Fibroblast of skin of right quadriceps (primary cell): ENCODE results near the gene ELL.
A peak's percentile ranks its signal among the peaks of the same experiment; 100 is the strongest.

Experiments used
- DNase-seq: peaks from one replicate; pipeline ENCODE4 v3.0.0-alpha.2; 2013

The ELL gene

DNA sequence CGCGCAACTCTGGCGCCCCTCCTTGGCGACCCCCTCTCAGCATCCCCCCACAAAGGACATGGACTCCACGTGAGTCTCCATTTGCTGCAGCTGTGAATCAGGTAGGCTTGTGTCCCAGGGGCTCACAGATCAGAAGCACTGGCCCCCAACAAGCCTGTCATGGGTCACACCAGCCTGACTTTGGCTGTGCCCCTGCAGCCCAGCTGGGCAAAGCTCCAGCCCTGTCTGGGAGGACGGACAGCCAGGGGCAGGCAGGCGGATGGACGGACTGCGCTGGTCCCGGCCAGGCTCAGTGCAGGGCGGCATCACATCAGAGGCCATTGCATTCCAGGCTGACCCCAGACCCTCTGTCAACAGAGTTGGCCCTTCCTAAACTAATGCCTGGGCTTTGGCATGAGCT lies 55.5 kb downstream of the ELL start:
- DNase-seq: no peak

DNA sequence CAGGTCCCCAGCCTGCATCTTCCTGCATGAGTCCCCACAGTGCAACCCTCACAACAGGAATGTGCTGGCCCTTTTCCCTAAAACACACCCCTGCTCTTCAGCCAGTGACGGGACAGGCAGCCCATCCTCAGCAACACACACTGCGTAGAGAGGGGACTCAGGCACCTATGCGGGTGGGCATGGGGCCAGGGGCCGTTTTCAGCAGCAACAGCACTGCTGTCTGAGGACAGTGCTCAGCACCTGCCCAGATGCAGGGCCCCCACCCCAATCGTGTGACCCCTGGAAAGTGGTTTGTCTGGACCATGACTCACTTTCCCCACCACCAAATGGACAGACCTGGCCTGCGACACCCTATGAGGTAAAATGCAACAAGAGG lies 55.9 kb downstream of the ELL start:
- no peak for DNase-seq

DNA sequence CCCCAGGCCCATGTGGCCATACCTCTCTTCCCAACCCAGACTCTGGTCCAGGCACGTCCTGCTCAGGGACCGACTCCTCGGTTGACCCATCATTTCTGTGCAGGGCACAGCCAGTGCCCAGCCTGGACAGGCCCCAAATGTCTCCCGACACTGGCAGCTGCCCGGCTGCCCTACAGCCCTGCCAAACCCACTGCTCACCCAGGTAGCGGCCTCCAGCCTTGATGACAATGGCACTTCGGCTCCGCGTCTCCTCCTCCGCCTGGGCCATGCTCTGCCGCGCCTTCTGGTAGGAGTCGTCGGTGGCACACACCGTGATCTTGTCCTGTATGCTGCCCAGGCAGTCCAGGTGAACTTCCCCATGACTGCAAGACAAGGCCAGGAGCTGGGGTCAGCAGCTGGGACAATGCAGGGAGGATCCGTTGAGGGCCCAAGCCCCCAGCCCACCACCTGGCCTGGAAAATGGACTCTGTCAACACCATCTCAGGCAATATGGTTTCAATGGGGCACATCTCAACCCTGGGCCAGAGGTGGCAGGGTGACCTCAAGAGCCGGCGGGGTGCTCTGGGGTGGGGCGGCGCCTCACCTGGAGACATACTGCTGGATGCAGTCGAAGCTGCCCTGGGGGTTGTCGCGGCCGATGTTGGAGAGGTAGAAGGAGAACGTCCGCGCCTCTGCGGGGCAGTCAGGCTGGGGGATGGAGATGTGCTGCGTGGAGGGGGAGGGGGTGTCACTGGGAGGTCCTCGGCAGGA lies 56.5 kb downstream of the ELL start:
- DNase-seq: no peak

DNA sequence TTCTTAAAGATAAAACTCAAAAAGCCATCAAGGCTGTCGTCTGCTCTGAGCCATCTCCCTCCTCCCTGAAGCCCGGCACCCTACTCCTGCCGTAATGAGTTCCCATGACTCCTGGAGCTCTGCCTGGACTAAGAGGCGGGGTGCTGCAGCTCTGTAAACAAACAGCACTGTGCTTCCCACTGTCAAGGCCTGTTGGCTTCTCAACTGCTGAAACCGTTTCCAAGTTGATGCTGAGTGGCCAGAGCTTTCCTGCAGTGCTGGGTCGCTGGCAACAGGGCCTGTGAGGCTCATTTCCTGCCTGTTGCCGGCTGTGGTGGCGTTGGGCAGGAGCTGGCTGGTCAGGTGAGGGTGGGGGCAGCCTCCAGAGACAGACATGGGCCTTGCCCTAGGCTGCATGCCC lies 57.2 kb downstream of the ELL start:
- DNase-seq: peak; percentile 39

DNA sequence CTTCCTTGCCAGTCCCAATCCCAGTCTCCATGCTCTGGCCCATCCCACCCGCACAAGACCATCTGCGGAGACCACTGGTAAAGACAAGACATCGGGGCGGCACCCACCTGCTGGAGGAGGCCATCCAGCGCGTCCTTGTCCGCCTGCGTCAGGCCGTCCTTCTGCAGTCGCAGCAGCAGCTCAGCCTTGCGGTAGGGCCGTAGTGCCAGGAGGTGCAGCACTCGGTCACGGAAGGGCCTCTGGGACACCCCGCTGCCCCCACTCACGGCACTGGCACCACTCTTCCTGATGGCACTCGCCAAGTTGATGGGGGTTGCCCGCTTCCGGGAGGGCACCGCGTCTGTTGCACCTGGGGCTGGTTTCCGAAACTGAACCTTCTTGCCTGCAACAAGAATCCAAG lies 60.4 kb downstream of the ELL start:
- no peak for DNase-seq

DNA sequence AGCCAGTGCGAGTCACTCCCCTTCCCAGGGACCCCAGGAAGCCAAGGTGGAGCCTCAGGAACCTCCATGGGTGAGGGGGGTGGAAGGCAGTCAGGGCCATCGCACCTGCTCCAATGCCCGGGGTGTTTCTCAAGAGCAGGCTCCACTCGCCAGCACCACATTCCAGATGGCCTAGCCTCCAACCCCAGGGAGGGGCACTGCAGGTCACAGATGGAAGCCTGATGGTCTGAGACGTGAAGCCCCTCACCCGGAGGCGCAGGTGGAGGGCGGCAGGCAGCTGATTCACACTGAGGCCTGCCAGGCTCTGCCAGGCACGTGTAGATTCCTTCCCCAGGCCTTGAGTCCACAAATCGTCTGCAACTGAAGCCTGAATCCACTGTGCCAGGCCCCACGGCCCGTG lies 61.0 kb downstream of the ELL start:
- DNase-seq: no peak

DNA sequence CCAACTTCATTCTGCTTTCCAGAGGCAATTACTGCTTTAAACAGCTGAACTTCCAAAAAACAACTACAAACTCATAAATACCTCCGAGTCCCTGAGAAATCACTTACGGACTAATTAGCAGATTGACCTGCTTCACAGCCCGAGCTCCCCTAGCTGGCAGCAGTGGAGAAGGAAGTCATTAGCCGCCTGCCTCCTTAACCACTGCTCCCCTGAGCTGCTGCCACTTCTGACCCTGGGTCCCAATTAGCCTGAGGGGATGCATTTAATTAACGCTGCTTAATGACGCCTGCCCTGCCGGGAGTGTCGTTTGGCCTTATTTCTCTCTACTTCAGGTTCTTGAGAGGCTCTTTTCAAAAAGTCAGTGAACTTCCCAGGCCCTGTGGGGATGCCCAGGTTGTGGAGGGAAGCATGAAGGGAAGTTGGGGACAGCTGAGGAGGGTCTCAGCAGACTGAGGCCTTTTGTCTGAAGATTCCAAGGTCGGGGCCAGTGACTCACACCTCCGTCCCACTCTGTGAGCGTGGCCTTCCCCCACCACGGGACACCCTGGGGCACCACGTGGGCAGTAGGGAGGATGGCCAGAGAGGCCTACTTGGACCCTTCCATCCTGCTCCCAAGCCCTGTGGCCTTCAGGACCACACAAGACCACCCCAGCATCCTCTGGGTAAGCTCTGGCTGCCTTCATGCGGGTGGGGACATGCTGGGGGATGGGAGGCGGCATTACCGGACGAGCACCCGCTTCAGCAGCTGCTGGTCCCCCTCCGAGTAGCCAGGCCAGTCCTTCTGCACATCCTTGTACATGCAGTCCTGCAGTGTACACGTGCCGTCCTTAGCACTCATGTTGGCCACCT lies 64.2 kb downstream of the ELL start:
- DNase-seq: no peak

DNA sequence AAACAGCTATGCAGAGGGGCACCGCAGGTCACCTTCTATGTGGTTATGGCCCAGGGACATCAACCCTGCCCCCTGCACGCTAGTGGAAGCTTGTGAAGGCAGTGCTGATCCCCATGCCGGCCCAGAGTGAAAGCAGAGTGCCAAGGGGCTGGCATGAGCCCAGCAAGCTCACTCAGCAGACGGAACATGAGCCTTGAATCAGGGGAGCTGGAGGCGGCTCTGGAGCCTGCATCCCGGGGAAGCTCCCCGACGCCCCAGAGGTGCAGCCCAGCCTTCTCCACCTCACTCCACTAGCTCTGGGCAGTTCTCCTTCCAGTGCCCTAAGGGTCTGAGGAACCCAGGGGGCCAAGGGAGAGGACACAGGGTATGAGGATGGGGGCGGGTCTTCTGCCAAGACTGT lies 64.9 kb downstream of the ELL start:
- no peak for DNase-seq

DNA sequence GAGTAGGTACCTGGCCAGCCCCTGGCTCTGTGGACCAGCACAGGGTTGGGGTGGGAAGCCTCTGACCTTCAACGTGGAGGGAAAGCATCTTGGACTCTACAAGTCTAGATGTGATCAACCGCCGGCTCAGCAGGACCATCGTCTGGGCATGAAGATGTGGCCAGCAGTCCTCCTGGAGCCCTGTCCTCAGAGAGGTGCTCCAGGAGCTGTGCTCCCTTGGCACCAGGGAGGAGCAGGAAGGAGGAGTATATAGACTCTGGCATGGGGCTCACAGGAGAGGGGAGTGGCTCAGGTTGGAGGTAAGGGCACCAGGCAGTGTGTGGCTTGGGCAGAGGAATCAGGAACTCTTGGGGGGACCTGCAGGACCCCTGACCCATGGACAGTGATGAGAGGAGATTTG lies 65.6 kb downstream of the ELL start:
- no peak for DNase-seq

DNA sequence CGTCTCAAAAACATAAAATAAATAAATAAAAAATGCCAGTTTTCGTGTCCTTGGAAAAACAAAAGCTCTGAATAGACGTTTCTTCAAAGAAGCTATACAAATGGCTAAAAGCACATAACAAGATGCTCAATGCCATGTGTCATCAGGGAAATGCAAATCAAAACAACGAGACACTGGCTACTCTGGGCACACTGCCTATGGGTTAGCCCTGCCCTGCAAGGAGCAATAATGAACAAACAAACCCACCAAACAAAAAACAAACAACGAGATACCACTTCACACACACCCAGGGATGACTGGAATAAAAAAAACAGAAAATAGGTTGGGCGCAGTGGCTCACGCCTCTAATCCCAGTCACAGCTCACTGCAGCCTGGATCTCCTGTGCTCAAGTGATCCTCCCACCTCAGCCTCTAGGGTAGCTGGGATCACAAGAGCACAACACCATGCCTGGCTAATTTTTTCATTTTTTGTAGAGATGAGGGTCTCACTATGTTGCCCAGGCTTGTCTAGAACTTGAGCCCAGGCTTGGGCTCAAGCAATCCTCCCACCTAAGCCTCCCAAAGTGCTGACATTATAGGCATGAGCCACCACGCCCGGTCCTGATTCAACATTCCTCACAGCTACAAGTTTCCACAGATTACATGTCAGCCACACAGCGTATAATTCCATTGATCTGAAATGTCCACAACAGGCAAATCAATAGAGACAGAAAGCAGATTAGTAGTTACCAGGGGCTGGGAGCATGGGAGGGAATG lies 68.4 kb downstream of the ELL start:
- DNase-seq: no peak

DNA sequence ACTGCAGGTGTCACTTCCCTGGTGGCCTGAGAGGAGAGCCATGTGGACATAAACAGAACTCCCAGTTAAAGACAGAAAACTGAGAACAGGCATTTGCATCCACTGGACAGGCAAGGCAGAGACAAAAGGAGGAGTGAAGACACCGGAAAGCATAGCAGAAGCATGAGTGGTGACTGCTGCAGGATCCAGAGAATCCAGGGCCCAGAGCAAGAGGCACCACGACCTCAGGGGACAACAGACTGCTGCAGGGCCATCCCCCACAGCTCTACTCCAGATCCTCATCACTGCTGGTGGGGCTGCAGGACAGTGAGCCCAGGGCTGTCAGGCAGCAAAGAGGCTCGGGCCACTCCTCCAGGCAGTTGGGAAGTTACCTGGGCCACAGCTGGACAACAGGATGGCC lies 69.5 kb downstream of the ELL start:
- no peak for DNase-seq

DNA sequence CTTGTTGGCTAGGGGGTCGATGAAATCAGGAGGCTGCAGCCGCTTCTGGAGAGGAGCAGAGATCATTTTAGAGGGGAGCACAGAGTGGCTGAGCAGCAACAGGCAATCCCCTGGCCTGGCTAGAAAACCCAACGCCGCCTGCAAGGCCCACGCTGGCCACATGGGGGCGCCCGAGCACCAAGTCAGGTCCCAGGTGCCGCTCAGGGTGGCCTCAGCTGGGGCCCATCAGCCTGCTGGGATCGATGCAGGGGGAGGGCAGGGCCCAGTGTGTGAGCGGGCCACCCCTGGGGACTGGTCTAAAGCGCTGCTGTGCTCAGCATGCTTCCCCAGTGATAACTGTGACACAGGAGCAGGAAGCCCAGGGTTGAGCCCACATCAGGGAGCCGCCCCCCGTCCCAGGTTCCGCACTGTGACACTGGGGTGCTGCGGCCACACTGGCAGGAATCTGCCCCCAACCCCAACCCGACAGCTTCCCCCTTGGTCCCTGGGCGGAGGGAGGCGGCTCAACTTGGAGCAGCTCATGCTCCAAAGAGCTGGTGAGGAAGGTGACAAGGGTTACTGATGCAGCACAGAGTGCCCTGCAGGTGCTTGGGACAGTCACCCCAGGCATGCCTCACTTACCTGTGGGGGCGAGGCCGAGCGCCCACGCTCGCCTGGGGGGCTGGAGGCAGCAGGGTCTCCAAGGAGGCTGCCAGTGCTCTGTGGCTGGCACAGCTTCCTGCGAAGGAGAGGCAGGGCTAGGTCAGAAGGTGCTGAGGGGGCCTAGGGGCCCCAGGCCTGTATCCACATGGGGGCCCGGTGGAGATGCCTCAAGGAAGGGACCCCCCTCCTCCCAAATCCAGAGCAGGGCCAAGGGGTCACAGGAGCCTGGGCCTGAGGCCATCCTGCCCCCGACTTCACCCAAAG lies 70.7 kb downstream of the ELL start:
- DNase-seq: peak; percentile 68

DNA sequence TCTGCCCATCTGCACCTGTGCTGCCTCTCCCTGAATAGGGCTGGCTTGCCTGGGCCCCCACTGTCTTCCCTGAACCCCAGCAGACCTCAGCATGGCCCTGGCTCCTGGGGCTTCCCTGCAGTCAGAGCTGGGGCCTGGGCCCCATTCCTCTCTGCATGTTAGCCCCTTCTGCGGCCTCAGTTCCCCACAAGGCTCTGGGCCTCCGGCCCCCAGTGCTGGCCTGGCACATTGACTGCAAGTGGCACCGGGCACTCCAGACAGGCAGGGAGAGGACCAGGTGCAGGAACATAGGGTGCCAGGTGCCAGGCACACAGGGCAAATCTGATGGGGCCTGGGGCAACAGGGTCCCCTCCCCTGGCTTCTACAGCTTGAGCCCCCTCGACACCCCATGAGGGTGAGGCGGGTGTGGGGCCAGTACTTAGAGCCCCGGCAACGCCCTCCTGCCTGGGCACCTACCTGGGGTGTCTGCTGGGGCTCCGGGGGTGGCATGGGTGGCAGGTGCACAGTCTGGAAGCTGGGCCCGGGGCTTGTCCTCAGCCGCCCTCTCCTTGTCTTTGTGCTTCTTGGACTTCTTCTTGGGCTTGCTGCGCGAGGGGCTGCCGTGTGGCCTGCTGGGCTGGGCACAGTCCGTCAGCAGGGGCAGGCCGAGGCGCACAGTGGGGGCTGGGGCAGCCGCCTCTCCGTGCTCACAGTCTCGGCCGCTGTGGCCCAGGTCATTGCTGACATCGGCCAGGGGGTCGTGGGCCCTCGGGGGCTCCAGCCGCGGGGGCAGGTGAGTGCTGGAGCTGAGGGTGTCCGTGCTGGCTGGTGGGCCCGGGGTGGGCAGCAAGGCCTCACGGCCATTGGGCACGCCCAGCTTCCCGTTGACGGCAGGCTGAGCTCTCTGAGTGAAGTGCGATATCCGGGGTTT lies 71.6 kb downstream of the ELL start:
- DNase-seq: no peak

DNA sequence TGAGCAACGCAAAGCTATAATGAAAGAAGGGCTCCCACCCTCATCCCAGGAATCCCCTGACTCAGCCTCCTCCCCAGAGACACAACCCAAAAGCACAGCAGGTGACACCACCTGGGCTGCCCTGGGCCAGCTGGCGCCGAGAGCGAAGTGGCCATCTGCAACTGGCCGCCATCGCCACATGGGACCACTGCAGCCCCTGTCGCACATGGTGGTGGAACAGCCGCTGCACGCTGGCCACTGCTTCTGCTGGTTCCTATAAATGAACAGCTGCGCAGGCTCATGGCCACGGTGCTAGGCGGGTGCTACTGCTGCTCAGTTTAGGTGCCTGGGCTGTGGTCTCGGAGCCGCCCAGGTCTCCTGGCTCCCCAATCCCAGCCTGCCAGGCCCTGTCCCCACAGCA lies 72.3 kb downstream of the ELL start:
- DNase-seq: no peak

DNA sequence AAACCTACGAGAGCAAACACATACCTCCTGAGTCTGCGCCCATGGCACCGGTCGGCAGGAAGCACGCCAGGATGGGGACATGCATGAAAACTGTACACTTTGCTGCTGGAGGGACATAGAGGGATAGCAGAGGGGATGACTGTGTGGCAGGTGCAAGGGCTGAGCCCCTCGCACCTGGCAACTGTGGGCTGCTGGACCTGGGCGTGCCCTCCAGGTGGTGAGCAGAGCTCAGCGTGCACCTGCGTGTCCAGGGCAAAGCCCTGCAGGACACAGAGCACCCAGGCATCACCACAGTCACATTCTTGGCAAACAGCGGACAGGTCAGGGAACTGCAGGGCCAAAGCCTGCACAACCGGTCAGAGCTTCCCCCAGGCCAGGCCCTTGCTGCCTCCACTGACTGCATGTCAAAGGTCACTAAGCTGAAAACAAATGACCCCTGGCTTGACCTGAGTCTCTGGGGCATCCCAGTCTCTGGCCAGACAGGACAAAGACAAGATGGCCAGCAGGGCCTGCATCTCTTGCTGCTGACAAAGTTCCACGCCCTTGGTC lies 75.0 kb downstream of the ELL start:
- no peak for DNase-seq

DNA sequence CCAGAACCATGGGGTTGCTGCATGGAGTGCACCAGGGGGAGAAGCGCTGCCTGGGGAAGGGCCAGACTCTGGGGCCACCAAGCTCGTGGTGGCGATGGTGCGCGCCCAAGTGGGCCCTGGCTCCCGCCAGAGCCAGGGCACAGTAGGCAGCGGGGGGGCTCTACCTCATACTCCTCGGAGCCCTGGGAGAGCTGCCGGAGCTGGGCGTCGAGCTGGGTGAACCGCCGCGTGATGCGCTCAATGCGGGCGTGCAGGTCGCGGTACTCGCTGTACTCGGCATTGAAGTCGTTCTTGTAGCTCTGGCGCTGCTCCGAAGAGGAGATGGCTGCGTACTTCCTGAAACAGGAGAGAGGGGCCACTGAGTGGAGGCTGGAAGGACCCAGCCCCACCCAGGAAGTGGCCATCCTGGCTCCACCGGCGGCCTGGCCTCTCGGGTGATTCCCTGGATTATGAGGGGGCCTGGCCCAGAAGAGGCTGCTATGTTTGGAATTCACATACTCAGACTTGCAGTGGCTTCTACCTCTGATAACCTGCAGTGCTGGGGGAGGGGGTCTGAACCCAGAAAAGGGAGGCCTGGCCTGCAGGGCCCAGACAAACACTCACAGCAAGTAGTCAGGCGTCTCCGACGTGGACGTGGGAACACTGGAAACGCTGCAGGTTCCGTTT lies 75.6 kb downstream of the ELL start:
- DNase-seq: no peak

DNA sequence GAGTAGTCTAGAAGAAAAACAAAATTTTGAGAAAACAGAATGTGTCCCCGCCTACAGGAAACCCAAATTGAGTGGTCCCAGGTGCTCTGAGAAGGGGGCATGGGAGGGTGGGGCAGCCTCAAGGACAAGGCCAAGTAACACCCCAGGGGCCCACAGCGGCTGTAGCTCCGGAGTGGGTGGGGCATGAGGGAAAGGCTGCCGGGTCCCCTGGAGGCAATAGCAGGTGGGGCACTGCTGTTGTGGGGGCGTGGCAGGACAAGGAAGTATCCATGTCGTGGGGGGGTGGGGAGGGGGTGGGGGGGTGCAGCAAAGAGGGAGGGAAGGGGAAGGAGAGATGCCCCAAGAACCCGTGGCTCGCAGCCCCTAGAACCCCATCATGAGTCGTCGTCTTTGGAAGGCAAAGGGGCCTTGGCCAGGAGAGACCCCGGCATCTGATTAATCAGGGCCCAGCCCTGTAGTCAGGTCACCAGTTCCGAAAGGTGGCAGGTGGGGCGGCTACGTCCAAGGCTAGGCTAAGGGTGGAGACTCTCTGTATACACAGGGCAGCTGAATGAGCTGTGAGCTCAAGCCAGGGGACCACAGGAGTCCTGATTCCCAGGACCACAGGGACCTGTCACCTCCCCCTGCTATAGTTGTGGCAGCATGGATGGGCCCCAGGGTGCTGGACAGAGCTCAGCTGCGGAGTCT lies 76.5 kb downstream of the ELL start:
- no peak for DNase-seq

DNA sequence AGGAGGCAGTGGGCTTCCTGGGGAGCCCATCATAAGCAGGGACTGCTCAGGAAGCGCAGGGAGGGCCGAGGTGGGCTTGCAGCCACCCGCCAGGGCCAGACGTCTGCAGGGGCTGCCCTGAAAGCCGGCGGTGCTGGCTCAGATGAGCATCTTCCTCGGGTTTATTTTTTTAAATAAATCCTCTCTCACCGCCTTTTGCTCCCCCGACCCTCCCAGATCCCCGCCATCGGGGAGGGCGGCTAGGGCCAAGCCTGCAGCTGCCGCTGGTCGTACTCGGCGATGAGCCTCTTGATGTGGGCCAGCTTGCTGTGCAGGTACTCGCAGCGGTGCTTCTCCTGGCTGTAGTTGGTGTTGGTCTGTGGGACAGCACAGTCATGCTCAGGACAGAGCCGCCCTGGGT lies 77.4 kb downstream of the ELL start:
- no peak for DNase-seq

DNA sequence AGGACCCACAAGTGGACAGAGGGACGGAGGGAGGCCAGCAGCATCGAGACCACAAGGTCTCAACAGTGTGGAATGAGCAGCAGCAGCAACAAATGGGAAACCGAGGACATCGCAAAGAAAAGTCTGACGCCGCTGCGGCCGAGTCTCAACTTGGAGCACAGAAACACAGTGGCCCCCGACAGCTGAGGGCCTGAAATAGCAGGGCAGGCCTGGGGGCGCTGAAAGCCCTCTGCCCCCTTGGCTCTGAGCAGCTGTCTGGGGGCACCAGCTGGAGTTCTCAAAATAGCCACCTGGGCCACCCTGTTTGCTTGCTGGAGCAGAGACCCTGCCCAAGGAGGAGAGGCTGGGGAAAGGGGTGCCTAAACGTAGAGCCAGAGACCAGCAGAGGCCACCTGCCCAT lies 78.0 kb downstream of the ELL start:
- no peak for DNase-seq

DNA sequence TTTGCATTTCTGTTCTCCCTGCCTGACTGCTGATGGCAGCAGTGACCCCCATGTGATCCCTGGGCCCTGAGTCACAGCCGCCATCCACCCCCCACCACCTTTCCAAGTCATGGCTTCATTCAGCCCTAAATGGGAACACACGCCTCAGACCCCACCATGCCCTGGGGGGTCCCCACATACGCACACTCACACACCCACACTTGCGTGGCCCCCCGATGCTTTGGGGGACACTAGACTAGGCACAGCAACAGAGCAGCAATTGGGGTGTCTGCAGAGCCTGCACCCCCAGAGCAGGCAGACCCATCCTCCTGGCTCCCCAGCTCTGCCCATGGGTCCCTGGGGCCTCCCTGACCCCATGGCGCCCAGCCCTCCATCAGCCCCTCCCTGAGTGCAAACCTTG lies 78.5 kb downstream of the ELL start:
- no peak for DNase-seq
